ENCODE data around the gene CTSD. TPM values are rescaled to one million over a fixed set of nuclear protein-coding genes. Genes with fewer than 3 reads are reported as not detected.

CTSD gene
- polyA plus RNA-seq, 1 donor: 80.6 TPM

- no peak for DNase-seq (ENCODE audit: low read depth)
These were observed 32.2 kb downstream of the CTSD start for GRCh38 chr11:1731451-1732059.

- no peak for DNase-seq (ENCODE audit: low read depth)
These were observed 33.6 kb downstream of the CTSD start for GRCh38 chr11:1730059-1730629.

GRCh38 chr11:1729692-1730011 is 34.1 kb downstream of the CTSD start:
- no peak for DNase-seq (ENCODE audit: low read depth)

DNA sequence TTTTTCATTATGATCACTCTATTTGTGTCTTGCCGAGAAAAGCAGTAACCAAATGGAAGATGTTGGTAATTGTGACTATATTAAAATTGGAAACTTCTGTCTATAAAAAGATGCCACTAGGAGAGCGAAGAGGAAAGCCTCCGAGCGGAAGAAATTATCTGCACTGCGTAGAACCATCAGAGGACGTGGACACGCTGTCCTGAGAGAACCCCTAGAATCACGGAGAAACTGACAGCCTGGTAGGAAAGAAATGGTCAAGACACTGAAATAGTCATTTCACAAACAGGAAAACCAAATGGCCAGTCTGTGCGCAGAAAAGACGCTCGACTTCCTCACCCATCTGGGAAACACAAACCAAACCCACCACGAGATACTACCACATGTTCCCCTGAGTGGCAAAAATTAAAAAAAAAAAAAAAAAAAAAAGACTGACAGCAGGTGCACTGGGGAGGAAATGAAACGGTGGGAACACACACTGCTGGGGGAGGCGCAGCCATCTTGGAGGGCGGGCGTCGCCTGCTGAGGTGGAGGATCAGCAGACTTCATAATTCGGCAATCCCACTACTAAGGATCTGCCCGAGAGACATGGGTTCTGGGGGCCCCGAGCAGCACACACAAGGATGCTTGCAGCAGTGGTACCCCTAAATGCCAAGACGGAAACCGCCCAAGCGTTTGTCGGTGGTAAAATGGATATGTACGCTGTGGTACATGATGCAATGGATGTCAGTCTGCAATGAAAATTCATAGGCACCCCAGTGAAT is 34.6 kb downstream of the CTSD start:
- no peak for DNase-seq (ENCODE audit: low read depth)

GRCh38 chr11:1728301-1728700 is 35.4 kb downstream of the CTSD start:
- no peak for DNase-seq (ENCODE audit: low read depth)

GRCh38 chr11:1727861-1728260 is 35.9 kb downstream of the CTSD start:
- DNase-seq (ENCODE audit: low read depth): no peak

- no peak for DNase-seq (ENCODE audit: low read depth)
These were observed 36.5 kb downstream of the CTSD start for GRCh38 chr11:1727096-1727690.

DNA sequence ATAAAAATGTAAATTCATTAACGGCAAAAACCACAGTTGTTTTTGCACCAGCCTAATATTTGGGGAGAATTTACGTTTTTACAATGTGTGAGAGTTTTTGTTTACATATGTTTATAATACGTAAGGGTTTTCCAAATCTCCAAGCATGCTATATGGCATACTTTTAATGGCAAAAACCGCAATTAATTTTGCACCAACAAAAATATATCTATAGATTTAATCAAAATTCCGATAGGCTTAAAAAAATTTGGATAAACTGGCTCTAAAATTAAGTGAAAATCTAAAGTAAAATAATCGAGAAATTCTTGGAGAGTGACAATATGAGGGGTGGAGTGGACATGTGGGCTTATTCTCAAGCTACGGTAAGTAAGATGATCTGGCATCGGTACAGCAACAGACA is 43.9 kb downstream of the CTSD start:
- no peak for DNase-seq (ENCODE audit: low read depth)

GRCh38 chr11:1718326-1718725 is 45.4 kb downstream of the CTSD start:
- DNase-seq (ENCODE audit: low read depth): no peak

DNA sequence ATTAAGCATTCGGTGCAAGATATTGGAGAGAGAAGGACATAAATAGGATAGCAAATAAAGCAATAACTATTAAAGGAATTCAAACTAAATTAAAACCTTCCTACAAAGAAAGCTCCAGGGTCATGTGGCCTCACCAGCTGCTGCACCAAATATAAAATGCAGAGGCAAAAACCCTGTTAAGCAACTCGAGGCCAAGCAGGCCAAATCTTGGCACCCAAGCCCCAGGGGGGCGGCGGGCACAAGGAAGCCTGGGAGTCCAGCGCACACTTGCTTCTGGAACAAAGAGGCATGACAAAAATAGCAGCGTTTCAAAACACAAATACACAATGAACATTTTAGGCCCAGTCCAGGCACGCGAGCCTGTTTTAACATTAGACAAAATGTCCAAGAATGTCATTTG is 46.0 kb downstream of the CTSD start:
- DNase-seq (ENCODE audit: low read depth): no peak

DNA sequence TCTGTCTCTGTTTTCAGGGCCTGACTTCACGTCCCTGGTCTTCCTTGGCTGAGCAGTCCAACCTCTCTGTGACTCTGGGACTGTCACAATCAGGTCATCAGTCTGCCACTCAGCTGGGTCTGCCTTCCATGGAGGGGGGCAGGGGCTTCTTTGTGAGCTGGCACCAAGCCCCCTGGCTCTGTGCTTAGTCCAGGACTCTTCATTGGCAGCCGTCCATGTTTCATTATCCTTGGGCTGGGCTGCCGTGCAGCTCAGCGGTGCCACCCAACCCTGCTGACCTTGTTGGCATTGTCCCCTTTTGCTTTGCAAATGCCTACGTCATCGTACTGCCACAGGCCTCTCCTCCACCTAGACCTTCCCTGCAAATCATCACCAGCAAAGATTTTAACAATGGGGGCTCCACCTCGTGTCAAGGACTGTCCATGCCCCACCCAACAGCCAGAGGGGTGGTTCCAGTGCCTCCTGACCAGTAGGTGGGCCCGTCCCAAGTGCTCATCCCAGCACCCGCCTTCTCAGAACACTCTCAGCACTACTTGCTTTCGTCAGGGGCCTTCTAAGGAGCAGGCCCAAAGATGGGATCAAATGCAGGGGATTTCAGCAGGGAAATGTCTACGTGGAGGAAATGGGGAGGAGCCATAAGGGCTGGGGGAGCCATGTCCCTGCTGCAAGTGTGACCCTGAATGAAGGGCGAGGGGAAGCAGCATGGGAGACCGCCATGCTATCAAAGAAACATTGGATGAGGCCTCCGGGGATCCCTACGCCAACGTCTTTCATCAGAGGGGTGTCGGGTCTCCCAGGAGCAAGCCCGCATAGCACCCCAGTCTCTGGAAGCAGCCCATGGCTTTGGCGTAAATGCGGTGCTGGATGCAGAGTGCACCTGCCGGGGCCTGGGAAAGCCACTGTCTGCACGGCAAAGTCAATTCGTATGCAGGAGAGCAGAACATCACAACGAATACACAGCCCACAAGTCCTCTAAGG is 48.5 kb downstream of the CTSD start:
- no peak for DNase-seq (ENCODE audit: low read depth)

GRCh38 chr11:1708716-1709115 is 55.0 kb downstream of the CTSD start:
- DNase-seq (ENCODE audit: low read depth): no peak

DNA sequence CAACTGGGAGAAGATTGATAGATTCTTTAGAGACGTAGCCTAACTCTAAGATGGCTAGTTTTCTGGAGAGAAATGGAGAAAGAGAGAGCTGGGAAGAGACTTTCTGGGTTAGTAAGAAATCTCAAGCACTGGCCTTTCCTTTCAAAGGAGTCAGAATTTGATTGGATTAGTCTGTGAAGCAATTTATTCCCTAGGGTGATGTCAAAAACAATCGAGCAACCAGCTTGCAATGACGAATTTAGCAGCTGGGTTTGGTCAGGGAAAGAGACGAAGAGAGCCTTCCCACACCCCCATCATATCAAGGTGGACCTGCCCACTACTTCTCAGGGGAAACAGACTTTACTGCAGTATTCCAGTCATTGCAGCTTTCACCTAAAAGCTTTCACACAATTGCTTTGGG is 56.0 kb downstream of the CTSD start:
- DNase-seq (ENCODE audit: low read depth): no peak

- no peak for DNase-seq (ENCODE audit: low read depth)
These were observed 56.9 kb downstream of the CTSD start for GRCh38 chr11:1706634-1707400.

GRCh38 chr11:1705126-1706052 is 58.3 kb downstream of the CTSD start:
- no peak for DNase-seq (ENCODE audit: low read depth)

- no peak for DNase-seq (ENCODE audit: low read depth)
These were observed 60.6 kb downstream of the CTSD start for GRCh38 chr11:1703146-1703545.

Data from forelimb muscle (tissue), 1 donor.